ENCODE measurements around the gene JPH3.

- TF ChIP-seq CTCF (IDR thresholded peaks at IDR 0.05): no peak
- no peak for TF ChIP-seq POLR2A (IDR thresholded peaks at IDR 0.05)
- no peak for TF ChIP-seq POLR2AphosphoS5 (IDR thresholded peaks at IDR 0.05)
Observed at GRCh38 chr16:87669672-87670071, 67.4 kb downstream of the JPH3 start.

Data from gastroesophageal sphincter (tissue), 3 donors.